GM18508 (cell line): ENCODE data around the gene SLC29A3.

ENCODE experiments used
- ATAC-seq: cut with Tn5 transposase; IDR thresholded peaks from one replicate; pipeline ENCODE4 v1.9.1; 2021; ENCODE audit warnings: moderate number of reproducible peaks; ENCODE audit not compliant: insufficient read depth, unreplicated experiment

SLC29A3 gene

GRCh38 chr10:71361581-71361980 lies 42.5 kb downstream of the SLC29A3 start:
- no peak for ATAC-seq

- no peak for ATAC-seq
These were observed 43.1 kb downstream of the SLC29A3 start for GRCh38 chr10:71362141-71362540.

- no peak for ATAC-seq
These were observed 44.9 kb downstream of the SLC29A3 start for GRCh38 chr10:71363936-71364335.

GRCh38 chr10:71365366-71365765 lies 46.3 kb downstream of the SLC29A3 start:
- no peak for ATAC-seq

GRCh38 chr10:71366690-71367089 lies 47.6 kb downstream of the SLC29A3 start:
- ATAC-seq: no peak

GRCh38 chr10:71367271-71367670 lies 48.2 kb downstream of the SLC29A3 start:
- ATAC-seq: no peak

GRCh38 chr10:71368176-71368575 lies 49.1 kb downstream of the SLC29A3 start:
- no peak for ATAC-seq

- no peak for ATAC-seq
These were observed 49.6 kb downstream of the SLC29A3 start for GRCh38 chr10:71368643-71369042.

- ATAC-seq: no peak
These were observed 50.5 kb downstream of the SLC29A3 start for GRCh38 chr10:71369602-71370001.

- no peak for ATAC-seq
These were observed 51.0 kb downstream of the SLC29A3 start for GRCh38 chr10:71370031-71370430.

- no peak for ATAC-seq
These were observed 52.7 kb downstream of the SLC29A3 start for GRCh38 chr10:71371750-71372166.

GRCh38 chr10:71372882-71373495 lies 53.9 kb downstream of the SLC29A3 start:
- no peak for ATAC-seq

- no peak for ATAC-seq
These were observed 55.6 kb downstream of the SLC29A3 start for GRCh38 chr10:71374481-71375233.

GRCh38 chr10:71375952-71376351 lies 56.9 kb downstream of the SLC29A3 start:
- no peak for ATAC-seq

GRCh38 chr10:71378336-71379117 lies 59.5 kb downstream of the SLC29A3 start:
- ATAC-seq: no peak

GRCh38 chr10:71379118-71379766 lies 60.2 kb downstream of the SLC29A3 start:
- ATAC-seq: no peak

- ATAC-seq: no peak
These were observed 61.8 kb downstream of the SLC29A3 start for GRCh38 chr10:71380841-71381240.

GRCh38 chr10:71381611-71382010 lies 62.6 kb downstream of the SLC29A3 start:
- ATAC-seq: no peak

- no peak for ATAC-seq
These were observed 63.0 kb downstream of the SLC29A3 start for GRCh38 chr10:71382028-71382427.

GRCh38 chr10:71382757-71383156 lies 63.7 kb downstream of the SLC29A3 start:
- ATAC-seq: no peak
